Mesodermal cell (in vitro differentiated cells): ENCODE results near the gene GATAD2A.
"Not testable (repeated sequence)": the region's sequence is repeated elsewhere in the genome, so short reads cannot be mapped to it uniquely, and the experiment has no call there.

ENCODE experiments used
- H3K27ac ChIP-seq: 2 replicates; pipeline ENCODE4 v1.7.0; 2013; ENCODE audit warnings: mild to moderate bottlenecking, low read depth, low read length, moderate library complexity; ENCODE audit not compliant: severe bottlenecking
- H3K36me3 ChIP-seq: 2 replicates; pipeline ENCODE4 v1.7.1; 2013; ENCODE audit warnings: mild to moderate bottlenecking, low read length, moderate library complexity; ENCODE audit not compliant: control insufficient read depth, insufficient read depth
- H3K4me1 ChIP-seq: one replicate; pipeline ENCODE4 v1.7.1; 2013; ENCODE audit warnings: mild to moderate bottlenecking, low read length; ENCODE audit not compliant: insufficient read depth, control insufficient read depth, poor library complexity, severe bottlenecking
- H3K4me3 ChIP-seq: 2 replicates; pipeline ENCODE4 v1.7.0; 2013; ENCODE audit warnings: low read length, control low read depth, mild to moderate bottlenecking; ENCODE audit not compliant: insufficient read depth, poor library complexity, severe bottlenecking; ENCODE audit errors: extremely low read depth
- H3K9me3 ChIP-seq: 2 replicates; pipeline ENCODE4 v1.7.1; 2013; ENCODE audit warnings: mild to moderate bottlenecking, low read length, moderate library complexity; ENCODE audit not compliant: control insufficient read depth
- WGBS, 2 experiments: methylation state at CpG; one replicate each; pipeline ENCODE4 v1.1.5; 2013; ENCODE audit warnings: missing lambda C conversion rate in 2 of 2; ENCODE audit not compliant: insufficient coverage in 2 of 2; 5-methylcytosine and 5-hydroxymethylcytosine counted together

GATAD2A gene

GRCh38 chr19:19379527-19379926, 25.9 kb upstream of the GATAD2A start:
- no peaks in the 10 kb centered on the region for H3K36me3 ChIP-seq
- no peak overlapping the region for H3K27ac ChIP-seq
- no peaks in the 10 kb centered on the region for H3K4me1 ChIP-seq
- WGBS, 2 experiments, result 93 to 94% methylated on average over 2 of the region's 2 CpGs
- peaks cover 7% of the 10 kb centered on the region for H3K9me3 ChIP-seq
- H3K4me3 ChIP-seq, result no peak overlapping the region

- not testable (repeated sequence) for H3K27ac ChIP-seq, H3K4me1 ChIP-seq, H3K9me3 ChIP-seq, H3K36me3 ChIP-seq, H3K4me3 ChIP-seq
- 92 to 96% methylated on average over 9 to 12 of the region's 12 CpGs for WGBS, 2 experiments
These were observed 25.2 kb upstream of the GATAD2A start for GRCh38 chr19:19380316-19380715.

GRCh38 chr19:19381007-19381926, 24.2 kb upstream of the GATAD2A start:
- Histone ChIP-seq H3K4me1 (no peaks in the 10 kb centered on the region), H3K27ac (no peak overlapping the region), H3K4me3 (no peak overlapping the region), H3K36me3 (no peaks in the 10 kb centered on the region), H3K9me3 (peaks cover 7% of the 10 kb centered on the region)
- 88 to 90% methylated on average over 6 to 7 of the region's 11 CpGs for WGBS, 2 experiments

GRCh38 chr19:19382118-19382517, 23.4 kb upstream of the GATAD2A start:
- 95 to 98% methylated on average over 8 of the region's 8 CpGs for WGBS, 2 experiments
- Histone ChIP-seq H3K27ac (no peak overlapping the region), H3K4me1 (no peaks in the 10 kb centered on the region), H3K36me3 (no peaks in the 10 kb centered on the region), H3K4me3 (no peak overlapping the region), H3K9me3 (peaks cover 7% of the 10 kb centered on the region)

GRCh38 chr19:19384486-19384885, 21.0 kb upstream of the GATAD2A start:
- H3K4me1 ChIP-seq, result peaks cover 20% of the 10 kb centered on the region
- H3K9me3 ChIP-seq, result peaks cover 7% of the 10 kb centered on the region
- H3K4me3 ChIP-seq, result peak overlapping the region; percentile 27
- no peak overlapping the region for H3K27ac ChIP-seq
- peaks cover 6% of the 10 kb centered on the region for H3K36me3 ChIP-seq
- WGBS, 2 experiments, result 82 to 90% methylated on average over 9 to 11 of the region's 13 CpGs

GRCh38 chr19:19385131-19385895, 20.2 kb upstream of the GATAD2A start:
- H3K9me3 ChIP-seq, result peaks cover 7% of the 10 kb centered on the region
- peaks cover 24% of the 10 kb centered on the region for H3K4me1 ChIP-seq
- peak overlapping the region; percentile 98 for H3K4me3 ChIP-seq
- peak overlapping the region; percentile 93 for H3K27ac ChIP-seq
- WGBS, 2 experiments, result 1 to 2% methylated on average over 50 to 70 of the region's 75 CpGs
- H3K36me3 ChIP-seq, result peaks cover 9% of the 10 kb centered on the region

- Histone ChIP-seq H3K36me3 (peaks cover 16% of the 10 kb centered on the region), H3K4me1 (peaks cover 31% of the 10 kb centered on the region), H3K27ac (peak overlapping the region; percentile 93), H3K9me3 (peaks cover 7% of the 10 kb centered on the region), H3K4me3 (peak overlapping the region; percentile 98)
- 5 to 6% methylated on average over 40 to 67 of the region's 75 CpGs for WGBS, 2 experiments
These were observed 19.3 kb upstream of the GATAD2A start for GRCh38 chr19:19385896-19386869.

GRCh38 chr19:19387108-19387507, 18.4 kb upstream of the GATAD2A start:
- H3K4me1 ChIP-seq, result peaks cover 37% of the 10 kb centered on the region
- no peak overlapping the region for H3K27ac ChIP-seq
- H3K4me3 ChIP-seq, result peak overlapping the region; percentile 98
- peaks cover 7% of the 10 kb centered on the region for H3K9me3 ChIP-seq
- 95 to 96% methylated on average over 4 of the region's 5 CpGs for WGBS, 2 experiments
- H3K36me3 ChIP-seq, result peaks cover 16% of the 10 kb centered on the region

GRCh38 chr19:19388568-19389555, 16.6 kb upstream of the GATAD2A start:
- no peak overlapping the region for H3K4me3 ChIP-seq
- H3K9me3 ChIP-seq, result peaks cover 5% of the 10 kb centered on the region
- H3K4me1 ChIP-seq, result peaks cover 38% of the 10 kb centered on the region
- H3K36me3 ChIP-seq, result peaks cover 16% of the 10 kb centered on the region
- WGBS, 2 experiments, result 73 to 76% methylated on average over 7 to 10 of the region's 13 CpGs
- H3K27ac ChIP-seq, result peak overlapping the region; percentile 49
